GM06990 (cell line): Measurements from ENCODE around the gene HCN2.
"Not testable (repeated sequence)": the region's sequence is repeated elsewhere in the genome, so short reads cannot be mapped to it uniquely, and the experiment has no call there.

Source experiments
- DNase-seq: peaks from one replicate; pipeline ENCODE4 v3.0.0-alpha.2; 2011; ENCODE audit not compliant: insufficient read length; ENCODE audit errors: extremely low read depth
- H3K27me3 ChIP-seq: replicated peaks from 2 replicates; pipeline ENCODE4 v1.6.0; 2011; ENCODE audit warnings: low read length; ENCODE audit not compliant: control insufficient read depth, insufficient read depth
- H3K36me3 ChIP-seq: 2 replicates; pipeline ENCODE4 v1.5.1; 2011; ENCODE audit warnings: low read length; ENCODE audit not compliant: control insufficient read depth, insufficient read depth
- H3K4me3 ChIP-seq: replicated peaks from 2 replicates; pipeline ENCODE4 v1.5.1; 2011; ENCODE audit warnings: low read depth, mild to moderate bottlenecking, control low read depth, low read length
- TF ChIP-seq, protein P1 (sequence below): IDR thresholded peaks from 2 replicates; pipeline ENCODE4 v1.5.1; 2011; ENCODE audit warnings: low read length, control low read depth, mild to moderate bottlenecking, inconsistent platforms; ENCODE audit not compliant: insufficient read depth, poor library complexity, severe bottlenecking

Gene HCN2

DNA sequence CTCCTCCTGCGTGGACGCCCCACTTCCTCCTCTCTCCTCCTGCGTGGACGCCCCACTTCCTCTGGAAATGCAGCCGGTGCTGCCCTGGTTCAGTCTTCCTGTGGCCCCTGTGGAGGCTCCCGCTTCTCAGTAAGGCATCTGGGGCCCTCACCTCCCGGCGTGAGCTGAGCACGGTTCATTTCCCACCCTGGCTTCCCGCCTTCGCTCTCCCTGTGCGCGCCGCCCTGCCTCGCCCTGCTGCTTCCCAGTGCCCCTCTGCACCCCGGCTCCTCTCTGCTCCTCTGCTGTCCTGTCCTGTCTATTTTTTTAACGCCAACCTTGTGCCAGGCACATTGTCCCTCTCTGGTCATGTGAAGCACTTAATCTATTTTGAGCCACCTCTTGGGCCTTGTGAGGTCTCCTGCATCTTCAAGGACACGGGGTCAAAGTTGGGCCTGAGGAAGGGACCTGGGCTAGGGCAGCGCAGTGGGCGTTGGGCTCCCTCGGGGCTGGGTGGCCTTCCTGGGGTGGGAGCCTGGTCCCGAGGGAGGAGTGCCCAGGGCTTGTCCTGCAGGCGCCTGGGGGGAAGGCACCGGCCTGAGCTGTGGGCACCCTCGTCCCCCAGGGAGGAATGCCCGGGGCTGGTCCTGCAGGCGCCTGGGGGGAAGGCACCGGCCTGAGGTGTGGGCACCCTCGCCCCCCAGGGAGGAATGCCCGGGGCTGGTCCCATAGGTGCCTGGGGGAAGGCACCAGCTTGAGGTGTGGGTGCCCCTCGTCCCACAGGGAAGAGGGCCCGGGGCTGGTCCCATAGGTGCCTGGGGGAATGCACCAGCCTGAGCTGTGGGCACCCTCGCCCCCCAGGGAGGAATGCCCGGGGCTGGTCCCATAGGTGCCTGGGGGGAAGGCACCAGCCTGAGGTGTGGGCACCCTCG lies 13.0 kb downstream of the HCN2 start:
- H3K4me3 ChIP-seq, result no peak overlapping the region
- no peaks in the 10 kb centered on the region for H3K27me3 ChIP-seq
- TF ChIP-seq, protein P1, sequence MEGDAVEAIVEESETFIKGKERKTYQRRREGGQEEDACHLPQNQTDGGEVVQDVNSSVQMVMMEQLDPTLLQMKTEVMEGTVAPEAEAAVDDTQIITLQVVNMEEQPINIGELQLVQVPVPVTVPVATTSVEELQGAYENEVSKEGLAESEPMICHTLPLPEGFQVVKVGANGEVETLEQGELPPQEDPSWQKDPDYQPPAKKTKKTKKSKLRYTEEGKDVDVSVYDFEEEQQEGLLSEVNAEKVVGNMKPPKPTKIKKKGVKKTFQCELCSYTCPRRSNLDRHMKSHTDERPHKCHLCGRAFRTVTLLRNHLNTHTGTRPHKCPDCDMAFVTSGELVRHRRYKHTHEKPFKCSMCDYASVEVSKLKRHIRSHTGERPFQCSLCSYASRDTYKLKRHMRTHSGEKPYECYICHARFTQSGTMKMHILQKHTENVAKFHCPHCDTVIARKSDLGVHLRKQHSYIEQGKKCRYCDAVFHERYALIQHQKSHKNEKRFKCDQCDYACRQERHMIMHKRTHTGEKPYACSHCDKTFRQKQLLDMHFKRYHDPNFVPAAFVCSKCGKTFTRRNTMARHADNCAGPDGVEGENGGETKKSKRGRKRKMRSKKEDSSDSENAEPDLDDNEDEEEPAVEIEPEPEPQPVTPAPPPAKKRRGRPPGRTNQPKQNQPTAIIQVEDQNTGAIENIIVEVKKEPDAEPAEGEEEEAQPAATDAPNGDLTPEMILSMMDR, result no peak
- H3K36me3 ChIP-seq, result no peaks in the 10 kb centered on the region
- DNase-seq, result no peak

DNA sequence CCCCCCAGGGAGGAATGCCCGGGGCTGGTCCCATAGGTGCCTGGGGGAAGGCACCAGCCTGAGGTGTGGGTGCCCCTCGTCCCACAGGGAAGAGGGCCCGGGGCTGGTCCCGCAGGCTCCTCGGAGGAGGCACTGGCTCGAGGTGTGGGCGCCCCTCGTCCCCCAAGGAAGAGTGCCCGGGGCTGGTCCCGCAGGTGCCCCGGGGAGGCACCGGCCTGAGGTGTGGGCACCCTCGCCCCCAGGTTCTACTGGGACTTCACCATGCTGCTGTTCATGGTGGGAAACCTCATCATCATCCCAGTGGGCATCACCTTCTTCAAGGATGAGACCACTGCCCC lies 13.6 kb downstream of the HCN2 start:
- H3K27me3 ChIP-seq, H3K4me3 ChIP-seq, DNase-seq, H3K36me3 ChIP-seq: not testable (repeated sequence)

DNA sequence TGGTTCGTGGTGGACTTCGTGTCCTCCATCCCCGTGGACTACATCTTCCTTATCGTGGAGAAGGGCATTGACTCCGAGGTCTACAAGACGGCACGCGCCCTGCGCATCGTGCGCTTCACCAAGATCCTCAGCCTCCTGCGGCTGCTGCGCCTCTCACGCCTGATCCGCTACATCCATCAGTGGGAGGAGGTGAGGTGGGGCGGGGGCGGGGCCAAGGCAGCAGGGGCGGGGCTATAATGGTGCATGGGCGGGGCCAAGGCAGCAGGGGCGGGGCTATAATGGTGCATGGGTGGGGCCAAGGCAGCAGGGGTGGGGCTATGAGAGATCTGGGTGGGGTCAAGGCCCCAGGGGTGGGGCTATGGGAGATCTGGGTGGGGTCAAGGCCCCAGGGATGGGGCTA lies 14.1 kb downstream of the HCN2 start:
- DNase-seq, H3K27me3 ChIP-seq, H3K4me3 ChIP-seq, H3K36me3 ChIP-seq: not testable (repeated sequence)

DNA sequence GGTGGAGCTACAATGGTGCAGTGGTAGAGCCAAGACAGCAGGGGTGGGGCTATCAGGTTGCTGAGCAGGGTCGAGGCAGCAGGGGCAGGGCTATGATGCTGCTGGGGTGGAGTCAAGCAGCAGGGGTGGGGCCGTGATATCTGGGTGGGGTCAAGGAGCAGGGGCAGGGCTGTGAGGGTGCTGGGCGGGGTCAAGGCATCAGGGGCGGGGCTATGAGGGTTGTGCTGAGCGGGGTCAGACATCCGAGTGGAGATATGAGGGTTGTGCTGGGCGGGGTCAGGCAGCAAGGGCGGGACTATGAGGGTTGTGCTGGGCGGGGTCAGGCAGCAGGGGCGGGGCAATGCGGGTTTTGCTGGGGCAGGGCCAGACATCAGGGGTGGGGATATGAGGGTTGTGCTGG lies 14.7 kb downstream of the HCN2 start:
- no peaks in the 10 kb centered on the region for H3K27me3 ChIP-seq
- TF ChIP-seq, protein P1, result no peak
- DNase-seq, result peak; percentile 78
- H3K36me3 ChIP-seq, result no peaks in the 10 kb centered on the region
- no peak overlapping the region for H3K4me3 ChIP-seq

DNA sequence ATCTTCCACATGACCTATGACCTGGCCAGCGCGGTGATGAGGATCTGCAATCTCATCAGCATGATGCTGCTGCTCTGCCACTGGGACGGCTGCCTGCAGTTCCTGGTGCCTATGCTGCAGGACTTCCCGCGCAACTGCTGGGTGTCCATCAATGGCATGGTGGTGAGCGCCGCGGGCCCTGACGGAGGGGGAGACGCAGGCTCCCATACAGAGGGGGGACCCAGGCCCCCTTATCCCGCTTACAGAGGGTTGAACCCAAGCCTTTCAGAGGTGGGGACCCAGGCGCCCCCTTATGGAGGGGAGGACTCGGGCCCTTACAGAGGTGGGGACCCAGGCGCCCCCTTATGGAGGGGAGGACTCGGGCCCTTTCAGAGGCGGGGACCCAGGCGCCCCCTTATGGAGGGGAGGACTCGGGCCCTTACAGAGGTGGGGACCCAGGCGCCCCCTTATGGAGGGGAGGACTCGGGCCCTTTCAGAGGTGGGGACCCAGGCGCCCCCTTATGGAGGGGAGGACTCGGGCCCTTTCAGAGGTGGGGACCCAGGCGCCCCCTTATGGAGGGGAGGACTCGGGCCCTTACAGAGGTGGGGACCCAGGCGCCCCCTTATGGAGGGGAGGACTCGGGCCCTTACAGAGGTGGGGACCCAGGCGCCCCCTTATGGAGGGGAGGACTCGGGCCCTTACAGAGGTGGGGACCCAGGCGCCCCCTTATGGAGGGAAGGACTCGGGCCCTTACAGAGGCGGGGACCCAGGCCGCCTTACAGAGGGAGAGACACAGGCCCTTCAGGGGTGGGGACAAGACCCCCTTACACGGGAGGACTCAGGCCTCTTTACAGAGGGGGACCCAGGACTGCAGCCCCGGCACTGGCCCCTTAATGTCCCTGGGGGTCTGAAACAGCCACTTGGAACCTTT lies 15.6 kb downstream of the HCN2 start:
- H3K4me3 ChIP-seq, H3K27me3 ChIP-seq, H3K36me3 ChIP-seq: not testable (repeated sequence)
- DNase-seq, result peak; percentile 75
- TF ChIP-seq, protein P1, result peak; percentile 70

DNA sequence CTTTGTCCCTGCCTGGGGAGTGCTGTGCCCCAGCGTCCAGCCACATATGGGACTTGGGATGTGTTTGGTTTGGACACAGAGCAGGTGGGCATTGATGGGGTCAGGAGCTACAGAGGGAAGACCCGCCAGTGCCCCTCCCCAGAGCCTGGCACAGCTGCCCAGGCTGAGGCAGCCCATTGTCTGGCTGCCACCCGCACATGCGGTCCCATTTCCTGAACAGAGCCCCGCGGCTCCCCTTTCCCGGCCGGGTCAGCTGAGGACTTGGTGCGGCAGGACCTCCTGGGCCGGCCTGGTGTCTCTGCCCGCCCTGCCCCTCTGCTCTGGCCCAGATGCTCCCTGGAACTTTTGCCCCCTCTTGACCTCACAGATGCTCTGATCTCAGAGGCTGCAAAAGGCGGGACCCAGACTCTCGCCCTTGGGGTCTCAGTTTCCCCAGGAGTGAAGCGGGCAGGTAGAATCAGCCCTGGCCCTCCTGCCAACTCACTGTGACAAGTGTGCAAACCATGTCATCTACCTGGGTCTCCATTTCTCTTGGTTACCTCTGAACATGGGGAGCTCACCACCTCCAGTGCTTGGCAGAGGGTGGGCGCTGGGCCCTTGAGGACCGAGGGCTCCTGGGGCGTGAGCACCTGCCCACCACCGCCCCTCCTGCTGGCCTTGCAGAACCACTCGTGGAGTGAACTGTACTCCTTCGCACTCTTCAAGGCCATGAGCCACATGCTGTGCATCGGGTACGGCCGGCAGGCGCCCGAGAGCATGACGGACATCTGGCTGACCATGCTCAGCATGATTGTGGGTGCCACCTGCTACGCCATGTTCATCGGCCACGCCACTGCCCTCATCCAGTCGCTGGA lies 17.8 kb downstream of the HCN2 start:
- TF ChIP-seq, protein P1, result no peak
- Histone ChIP-seq H3K27me3 (no peaks in the 10 kb centered on the region), H3K4me3 (no peak overlapping the region), H3K36me3 (no peaks in the 10 kb centered on the region)
- DNase-seq, result no peak
